GM19351 (cell line): ENCODE measurements around the gene NEURL2.

Experiments used
- ATAC-seq: cut with Tn5 transposase; IDR thresholded peaks from one replicate; pipeline ENCODE4 v1.9.1; 2021; ENCODE audit warnings: mild to moderate bottlenecking, moderate library complexity; ENCODE audit not compliant: unreplicated experiment

Gene NEURL2

GRCh38 chr20:45848421-45848820 is 42.6 kb downstream of the NEURL2 start:
- no peak for ATAC-seq

GRCh38 chr20:45845452-45845851 is 45.6 kb downstream of the NEURL2 start:
- no peak for ATAC-seq

- ATAC-seq = no peak
Observed at GRCh38 chr20:45843506-45843905, 47.5 kb downstream of the NEURL2 start.

GRCh38 chr20:45842169-45842812 is 48.7 kb downstream of the NEURL2 start:
- ATAC-seq = peak; percentile 84

GRCh38 chr20:45841407-45842129 is 49.4 kb downstream of the NEURL2 start:
- no peak for ATAC-seq

DNA sequence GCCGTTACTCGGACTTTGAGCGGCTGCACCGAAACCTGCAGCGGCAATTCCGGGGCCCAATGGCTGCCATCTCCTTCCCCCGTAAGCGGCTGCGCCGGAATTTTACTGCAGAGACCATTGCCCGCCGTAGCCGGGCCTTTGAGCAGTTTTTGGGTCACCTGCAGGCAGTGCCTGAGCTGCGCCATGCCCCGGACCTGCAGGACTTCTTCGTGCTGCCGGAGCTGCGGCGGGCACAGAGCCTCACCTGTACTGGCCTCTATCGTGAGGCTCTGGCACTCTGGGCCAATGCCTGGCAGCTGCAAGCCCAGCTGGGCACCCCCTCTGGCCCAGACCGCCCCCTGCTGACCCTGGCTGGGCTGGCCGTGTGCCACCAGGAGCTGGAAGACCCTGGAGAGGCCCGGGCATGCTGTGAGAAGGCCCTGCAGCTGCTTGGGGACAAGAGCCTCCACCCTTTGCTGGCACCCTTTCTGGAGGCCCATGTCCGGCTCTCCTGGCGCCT is 50.3 kb downstream of the NEURL2 start:
- no peak for ATAC-seq
